Cardiac fibroblast (primary cell): ENCODE data around the gene MMRN2.
A peak's percentile ranks its signal among the peaks of the same experiment; 100 is the strongest.
"Not testable (repeated sequence)": the region's sequence is repeated elsewhere in the genome, so short reads cannot be mapped to it uniquely, and the experiment has no call there.

ENCODE experiments used
- DNase-seq, 2 donors: peaks; one replicate each; pipeline versions ENCODE4 v3.0.0 to v3.0.0-alpha.2; 2010; ENCODE audit warnings: low read depth in 2 of 2
- H3K4me3 ChIP-seq, 2 donors: replicated peaks in 1 of 2; 1 replicate in 1 of 2; 2 replicates in 1 of 2; pipeline ENCODE4 v1.5.1; 2011; ENCODE audit warnings: low read depth in 2 of 2, low read length in 2 of 2, mild to moderate bottlenecking in 2 of 2, moderate library complexity in 1 of 2
- CTCF ChIP-seq: IDR thresholded peaks from one replicate; pipeline ENCODE4 v1.5.1; 2011; ENCODE audit warnings: low read depth, mild to moderate bottlenecking, low read length, inconsistent platforms

MMRN2 gene

DNA sequence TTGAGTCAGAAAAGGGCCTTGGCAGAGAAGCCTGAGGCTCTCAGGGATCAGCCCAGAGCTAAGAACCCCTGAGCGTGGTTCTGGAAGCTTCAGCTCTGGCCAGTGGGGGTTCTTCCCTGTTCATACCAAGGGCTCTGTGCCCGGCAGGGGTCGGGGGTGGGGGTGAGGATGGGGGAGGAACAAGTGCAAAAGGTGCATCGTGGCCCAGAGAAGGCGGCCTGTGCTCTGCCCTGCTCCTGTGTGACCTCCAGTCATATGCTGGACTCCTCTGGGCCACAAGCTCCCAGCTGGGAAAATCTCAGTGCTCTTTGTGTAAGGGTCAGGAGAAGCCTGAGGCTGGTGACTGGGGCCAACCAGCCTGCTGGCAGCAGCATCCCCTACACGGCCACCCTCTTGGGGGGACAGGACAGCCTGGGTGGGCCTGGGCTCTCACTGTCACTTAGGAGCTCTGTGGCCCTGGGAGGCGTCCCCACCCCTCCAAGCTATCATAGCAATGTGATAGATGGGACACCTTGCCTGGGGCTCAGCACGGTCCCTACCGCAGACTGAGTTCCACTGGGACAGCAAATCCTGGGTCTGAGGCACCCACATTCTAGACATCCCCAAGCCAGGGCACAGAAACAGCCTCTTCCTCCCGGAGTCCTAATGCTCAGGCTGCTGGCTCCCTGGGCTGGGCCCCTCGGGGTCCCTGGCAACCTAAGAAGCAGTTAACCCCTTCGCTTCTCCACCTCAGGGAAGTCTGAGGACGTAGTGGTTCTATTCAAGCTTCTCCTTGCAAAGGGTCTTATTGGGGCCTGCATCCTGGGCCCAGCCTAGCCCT, 2.5 kb downstream of the MMRN2 start:
- H3K4me3 ChIP-seq, result no peak overlapping the region

GRCh38 chr10:86953747-86954680, 3.4 kb downstream of the MMRN2 start:
- TF ChIP-seq CTCF, result no peak

More for the DNA sequence above, 2.5 kb downstream of the MMRN2 start:
- TF ChIP-seq CTCF, result no peak
- DNase-seq, result no peak

DNA sequence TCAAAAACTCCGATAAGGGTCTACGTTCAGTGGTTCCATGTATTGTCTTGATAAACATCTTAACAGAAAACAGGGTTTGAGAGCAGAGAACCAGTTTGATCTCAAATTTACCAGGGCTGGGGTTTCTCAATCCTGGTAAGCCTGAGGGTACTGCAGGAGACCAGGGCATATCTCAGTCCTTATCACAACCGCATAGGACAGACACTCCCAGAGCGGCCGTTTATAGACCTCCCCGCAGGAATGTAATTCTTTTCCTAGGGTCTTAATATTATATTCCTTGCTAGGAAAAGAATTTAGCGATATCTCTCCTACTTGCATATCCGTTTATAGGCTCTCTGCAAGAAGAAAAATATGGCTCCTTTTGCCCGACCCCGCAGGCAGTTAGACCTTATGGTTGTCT, 4.7 kb downstream of the MMRN2 start:
- H3K4me3 ChIP-seq, DNase-seq: not testable (repeated sequence)

More at GRCh38 chr10:86953747-86954680, 3.4 kb downstream of the MMRN2 start:
- DNase-seq, result peak; percentile 51 to 93
- H3K4me3 ChIP-seq, result no peak overlapping the region

DNA sequence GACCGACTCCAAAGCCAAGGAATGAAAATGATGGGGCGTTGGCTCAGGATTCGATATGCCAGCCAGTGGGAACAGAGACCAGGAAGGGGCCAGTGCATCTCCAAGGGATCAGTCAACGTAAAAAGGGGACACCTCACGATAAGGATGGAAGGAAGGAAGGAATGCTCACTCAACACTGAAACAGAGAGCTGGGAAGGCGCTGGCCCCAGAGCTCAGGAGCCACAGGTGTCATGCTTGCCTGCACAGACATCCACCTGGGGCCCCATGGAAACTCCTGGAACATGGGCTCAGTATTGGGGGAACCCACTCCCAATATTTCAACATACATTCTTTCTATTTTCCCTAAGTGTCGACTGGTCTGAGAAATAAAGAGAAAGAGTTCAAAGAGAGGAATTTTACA, 5.3 kb downstream of the MMRN2 start:
- TF ChIP-seq CTCF, result no peak
- H3K4me3 ChIP-seq, result no peak overlapping the region
- DNase-seq, result no peak

GRCh38 chr10:86951184-86951761, 6.1 kb downstream of the MMRN2 start:
- no peak for DNase-seq
- H3K4me3 ChIP-seq, result no peak overlapping the region
- TF ChIP-seq CTCF, result no peak

- DNase-seq, result no peak
- no peak for TF ChIP-seq CTCF
- H3K4me3 ChIP-seq, result no peak overlapping the region
Measured at GRCh38 chr10:86950349-86950748, 7.1 kb downstream of the MMRN2 start.

- not testable (repeated sequence) for H3K4me3 ChIP-seq, DNase-seq
Measured at GRCh38 chr10:86947806-86948205, 9.6 kb downstream of the MMRN2 start.
